GM10248 (cell line): ENCODE results near the gene EIF1AD.

Source experiments
- CTCF ChIA-PET: fragments of 300-600 bp; sonication (Branson Sonifier 250); formaldehyde crosslinking; extraction: SDS; loops from one replicate; lab custom pipeline; 2021; ENCODE audit warnings: antibody characterized with exemption; lab: Yijun Ruan, JAX
- POLR2A ChIA-PET: fragments of 350-650 bp; sonication (Branson Sonifier 250); formaldehyde crosslinking; extraction: SDS; loops from one replicate; lab custom pipeline; 2020; ENCODE audit warnings: antibody characterized with exemption; lab: Yijun Ruan, JAX
- DNase-seq: peaks from one replicate; pipeline ENCODE4 v3.0.0; 2012; ENCODE audit errors: extremely low spot score
- TF ChIP-seq, protein P1 (sequence below): IDR thresholded peaks from 2 replicates; pipeline ENCODE4 v1.5.1; 2012; ENCODE audit warnings: mild to moderate bottlenecking, low read depth; ENCODE audit errors: extremely low read depth, missing control alignments, control extremely low read depth

Gene EIF1AD

GRCh38 chr11:65976216-65977176 is 25.5 kb downstream of the EIF1AD start:
- CTCF ChIA-PET, result interaction anchor here (1.0 to 1.9 kb wide), 5 partner anchors 12 to 92 kb away, joined by 3 to 7 read pairs (median 3); partner anchors contain the start of genes CCDC85B and FIBP
- DNase-seq, result no peak
- TF ChIP-seq, protein P1, sequence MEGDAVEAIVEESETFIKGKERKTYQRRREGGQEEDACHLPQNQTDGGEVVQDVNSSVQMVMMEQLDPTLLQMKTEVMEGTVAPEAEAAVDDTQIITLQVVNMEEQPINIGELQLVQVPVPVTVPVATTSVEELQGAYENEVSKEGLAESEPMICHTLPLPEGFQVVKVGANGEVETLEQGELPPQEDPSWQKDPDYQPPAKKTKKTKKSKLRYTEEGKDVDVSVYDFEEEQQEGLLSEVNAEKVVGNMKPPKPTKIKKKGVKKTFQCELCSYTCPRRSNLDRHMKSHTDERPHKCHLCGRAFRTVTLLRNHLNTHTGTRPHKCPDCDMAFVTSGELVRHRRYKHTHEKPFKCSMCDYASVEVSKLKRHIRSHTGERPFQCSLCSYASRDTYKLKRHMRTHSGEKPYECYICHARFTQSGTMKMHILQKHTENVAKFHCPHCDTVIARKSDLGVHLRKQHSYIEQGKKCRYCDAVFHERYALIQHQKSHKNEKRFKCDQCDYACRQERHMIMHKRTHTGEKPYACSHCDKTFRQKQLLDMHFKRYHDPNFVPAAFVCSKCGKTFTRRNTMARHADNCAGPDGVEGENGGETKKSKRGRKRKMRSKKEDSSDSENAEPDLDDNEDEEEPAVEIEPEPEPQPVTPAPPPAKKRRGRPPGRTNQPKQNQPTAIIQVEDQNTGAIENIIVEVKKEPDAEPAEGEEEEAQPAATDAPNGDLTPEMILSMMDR, result no peak
- POLR2A ChIA-PET, result no interaction called here

DNA sequence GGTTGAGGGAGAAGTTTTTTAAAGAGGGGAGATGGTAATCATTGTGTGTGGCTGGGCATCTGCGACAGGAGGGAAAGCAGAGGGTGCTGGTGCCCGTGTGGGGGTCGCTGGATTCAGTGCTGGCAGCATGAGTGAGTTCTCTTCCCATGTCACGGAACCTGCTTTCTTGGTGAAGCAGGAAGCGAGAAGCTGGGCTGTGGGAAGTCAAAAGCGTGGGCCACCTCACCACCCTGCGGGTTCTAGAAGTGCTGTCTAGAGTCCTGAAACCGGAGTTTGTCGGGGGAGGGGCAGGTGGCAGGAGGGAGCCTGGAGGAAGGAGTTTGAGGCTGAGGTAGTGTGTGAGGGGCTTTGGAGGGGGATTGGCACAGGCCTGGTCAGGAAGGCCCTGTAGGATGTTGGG is 26.2 kb downstream of the EIF1AD start:
- CTCF ChIA-PET, result interaction anchor here (1.0 to 1.9 kb wide), 3 partner anchors 13 to 91 kb away, joined by 3 to 7 read pairs (median 5); partner anchors contain the start of gene CCDC85B
- POLR2A ChIA-PET, result no interaction called here
- DNase-seq, result no peak
- TF ChIP-seq, protein P1, result no peak

DNA sequence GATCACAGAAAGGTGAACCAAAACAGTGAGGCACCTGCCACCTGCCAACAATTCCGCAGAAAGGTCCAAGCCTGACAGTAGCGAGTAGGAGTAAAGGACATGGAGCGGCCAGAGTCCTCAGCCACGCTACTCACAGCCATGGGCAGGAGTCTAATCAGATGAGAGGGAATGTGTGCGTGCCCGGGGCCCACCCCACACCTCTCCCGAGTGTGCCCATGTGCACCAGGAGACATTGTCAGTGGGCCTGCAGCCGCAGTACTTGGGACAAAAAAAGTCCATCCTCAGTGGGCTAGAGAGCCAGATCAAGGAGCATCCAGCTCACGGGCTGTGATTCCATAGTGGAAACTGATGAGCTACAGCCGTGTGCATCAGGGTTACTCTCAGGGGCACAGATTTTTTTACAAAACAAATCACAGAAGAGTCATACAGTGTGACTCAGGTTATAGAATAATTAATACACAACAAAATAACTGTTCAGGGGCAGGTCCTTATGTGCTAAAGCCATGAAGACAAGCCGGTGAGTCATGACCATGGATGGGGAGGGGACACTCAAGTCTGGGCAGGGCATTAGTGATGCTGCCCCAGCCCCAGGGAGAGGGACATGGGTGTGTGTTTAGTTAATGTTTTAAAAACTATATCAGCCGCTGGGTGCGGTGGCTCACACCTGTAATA is 28.4 kb downstream of the EIF1AD start:
- DNase-seq, result no peak
- POLR2A ChIA-PET, result no interaction called here
- TF ChIP-seq, protein P1, result no peak
- CTCF ChIA-PET, result interaction anchor here (0.8 kb wide), 1 partner anchor 49 kb away, joined by 3 read pairs; no protein-coding TSS in a partner anchor

- POLR2A ChIA-PET, result interaction anchor here (0.7 kb wide), 1 partner anchor 178 kb away, joined by 4 read pairs; no protein-coding TSS in a partner anchor
- no peak for DNase-seq
- TF ChIP-seq, protein P1, result no peak
- CTCF ChIA-PET, result interaction anchor here (1.7 to 4.5 kb wide), 3 partner anchors 16 to 88 kb away, joined by 10 to 25 read pairs (median 14); partner anchors contain the start of gene FIBP
These were observed 29.8 kb downstream of the EIF1AD start for GRCh38 chr11:65972116-65972515.

DNA sequence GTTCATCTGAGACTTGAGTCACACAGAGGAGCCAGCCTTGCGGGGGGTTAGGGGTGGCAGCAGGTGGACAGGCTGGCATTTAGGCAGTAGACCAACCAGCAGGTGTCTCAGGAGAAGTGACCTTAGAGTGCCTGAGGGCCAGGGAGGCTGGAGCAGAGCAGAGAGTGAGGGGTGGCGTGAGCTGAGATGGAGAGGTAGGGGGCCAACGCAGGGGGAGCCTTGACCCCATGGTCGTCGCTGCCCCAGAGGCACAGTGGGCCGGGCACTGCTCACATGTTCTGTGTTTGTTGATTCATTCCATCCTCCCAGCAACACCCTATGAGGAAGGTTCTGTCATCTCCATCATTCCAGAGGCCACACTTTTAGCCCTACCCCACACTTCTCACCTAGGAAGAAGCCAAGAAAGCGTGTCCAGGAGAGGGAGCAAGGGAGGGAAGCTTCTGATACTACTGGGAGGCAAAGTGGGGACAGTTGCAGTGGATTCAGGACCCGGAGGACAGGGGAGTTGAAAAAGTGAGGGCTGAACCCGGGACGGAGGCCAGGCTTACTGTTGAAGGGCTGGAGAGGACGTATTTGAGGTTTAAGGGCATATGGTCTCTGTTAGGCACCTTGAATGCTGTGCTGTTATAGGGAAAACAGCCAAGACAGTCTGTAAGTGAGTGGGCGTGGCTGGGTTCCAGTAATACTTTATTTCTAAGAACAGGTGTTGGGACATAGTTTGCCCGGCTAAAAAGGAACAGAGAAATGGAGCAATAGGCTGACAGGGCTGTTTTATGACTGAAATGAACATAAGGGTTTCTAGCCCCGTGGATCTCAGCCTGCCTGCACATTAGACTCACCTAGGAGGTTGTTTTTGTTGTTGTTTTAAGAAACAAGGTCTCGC is 33.1 kb downstream of the EIF1AD start:
- DNase-seq, result no peak
- TF ChIP-seq, protein P1, result no peak
- CTCF ChIA-PET, result interaction anchor here (0.7 to 4.5 kb wide), 3 partner anchors 11 to 84 kb away, joined by 3 to 25 read pairs (median 4); no protein-coding TSS in a partner anchor
- POLR2A ChIA-PET, result interaction anchor here (0.6 kb wide), 1 partner anchor 81 kb away, joined by 4 read pairs; the partner anchor contains the start of gene FIBP
